NCI-H2196 treated with DMSO at 0.1 percent for 48 hours (cell line): ENCODE data around the gene EIF1AD.
"Not testable (repeated sequence)": the region's sequence is repeated elsewhere in the genome, so short reads cannot be mapped to it uniquely, and the experiment has no call there.

Experiments
- DNase-seq: peaks from one replicate; lab custom pipeline; 2025; ENCODE audit not compliant: unreplicated experiment; lab: John Stamatoyannopoulos, UW

Gene EIF1AD

DNA sequence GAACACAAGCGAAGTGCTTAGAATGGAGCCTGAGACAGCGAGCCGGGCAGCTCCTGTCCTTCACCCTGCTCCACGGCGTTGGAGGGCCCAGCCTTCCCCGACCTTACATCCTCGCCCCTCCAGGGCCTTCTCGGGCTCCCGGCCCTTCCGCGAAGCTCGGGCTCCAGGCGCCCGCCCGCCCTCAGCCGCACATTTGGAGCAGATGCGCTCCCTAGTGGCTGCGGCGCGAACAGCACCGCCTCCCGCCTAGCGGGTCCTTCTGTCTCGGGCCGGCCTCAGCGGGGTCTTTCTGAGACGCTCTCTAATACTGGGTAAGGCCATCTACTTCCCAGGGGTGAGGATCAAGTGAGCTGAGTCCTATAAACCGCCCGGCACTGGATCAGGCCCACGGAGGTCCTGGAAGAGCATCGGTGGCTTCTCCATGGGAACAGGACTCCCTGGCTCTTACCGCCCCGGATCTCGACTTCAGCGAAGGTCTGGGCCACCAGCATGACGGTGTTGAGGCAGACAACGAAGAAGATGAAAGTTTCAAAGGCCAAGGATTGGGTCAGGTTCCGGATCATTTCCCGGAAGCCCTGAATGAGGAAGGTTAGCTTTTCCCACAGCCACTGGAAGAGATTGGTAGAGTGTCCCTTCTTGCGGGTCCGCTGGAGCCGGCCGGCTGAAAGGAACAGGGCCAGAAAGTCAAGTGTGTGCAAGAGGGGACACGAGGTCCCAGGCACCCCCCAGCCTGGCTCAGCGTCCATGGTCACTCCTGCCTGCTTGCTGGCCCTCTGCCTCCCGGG is 20.6 kb upstream of the EIF1AD start:
- DNase-seq = peak; percentile 31

DNA sequence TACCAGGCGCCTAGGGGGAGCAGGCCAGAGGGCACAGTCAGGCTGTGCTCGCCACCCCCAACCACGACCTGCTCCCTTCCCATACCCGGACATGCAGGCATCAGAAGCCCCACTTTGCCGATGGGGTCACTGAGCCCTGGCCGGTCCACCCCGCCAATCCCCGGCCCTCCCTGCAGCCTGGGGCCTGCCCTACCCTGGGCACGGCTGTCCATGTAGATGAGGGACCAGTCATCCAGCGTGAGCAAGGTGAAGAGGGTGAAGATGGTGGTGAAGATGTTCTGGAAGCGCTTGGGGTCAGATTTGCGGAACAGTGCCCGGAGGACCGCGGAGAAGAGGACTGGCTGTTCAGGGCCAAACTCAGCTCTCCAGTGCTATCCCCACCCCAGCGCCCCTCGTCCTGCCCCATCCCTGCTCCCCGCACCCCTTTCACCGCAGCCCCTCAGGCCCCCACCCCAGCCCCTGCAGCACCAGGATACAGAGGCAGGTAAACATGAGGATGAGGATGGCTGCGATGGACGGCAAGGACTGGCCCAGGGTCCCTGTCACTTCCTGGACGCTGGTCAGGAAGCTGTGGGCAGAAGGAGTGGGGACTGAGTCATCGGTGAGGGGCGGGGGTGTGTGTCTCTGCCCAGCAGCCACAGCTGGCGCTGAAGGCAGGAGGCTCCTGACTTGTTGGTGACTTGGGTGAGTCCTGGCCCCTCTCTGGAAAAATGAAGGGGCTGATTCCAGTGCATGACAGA is 18.8 kb upstream of the EIF1AD start:
- DNase-seq = no peak

DNA sequence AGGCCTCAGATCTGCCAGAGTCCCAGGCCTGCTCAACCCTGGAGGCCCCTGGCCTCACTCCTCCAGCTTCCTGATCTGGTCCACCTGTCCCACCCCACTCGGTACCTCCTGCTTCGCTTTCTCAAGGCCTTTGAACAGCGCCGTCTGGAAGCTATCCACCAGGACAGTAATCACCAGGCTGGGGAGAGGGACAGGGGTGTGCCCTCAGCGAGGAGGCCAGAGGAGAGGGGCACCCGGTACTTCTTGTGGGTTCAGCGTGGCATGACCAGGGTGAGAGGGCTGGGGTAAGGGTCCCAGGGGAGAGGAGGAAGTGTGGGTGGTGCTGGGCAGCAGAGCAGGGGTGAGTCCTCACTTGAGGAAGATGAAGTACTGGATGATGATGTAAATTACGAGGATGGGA is 18.3 kb upstream of the EIF1AD start:
- no peak for DNase-seq

DNA sequence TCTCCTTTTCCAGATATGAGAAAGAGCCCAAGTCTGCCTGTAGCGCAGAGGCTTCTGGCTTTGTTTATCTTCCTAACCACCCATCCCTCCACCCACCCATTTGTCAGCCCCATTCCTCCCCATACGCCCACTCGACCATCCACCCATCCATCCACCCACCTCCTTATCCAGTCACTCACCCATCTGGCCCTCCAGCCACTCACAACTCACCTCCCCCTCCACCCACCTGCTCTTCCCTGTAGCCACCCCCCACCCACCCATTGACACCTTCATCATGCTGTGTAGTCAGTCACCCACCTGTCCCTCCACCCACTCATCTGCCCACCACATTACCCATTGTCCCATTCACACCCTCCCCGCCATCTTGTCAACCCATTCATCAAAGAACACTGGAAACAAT is 15.4 kb upstream of the EIF1AD start:
- no peak for DNase-seq

DNA sequence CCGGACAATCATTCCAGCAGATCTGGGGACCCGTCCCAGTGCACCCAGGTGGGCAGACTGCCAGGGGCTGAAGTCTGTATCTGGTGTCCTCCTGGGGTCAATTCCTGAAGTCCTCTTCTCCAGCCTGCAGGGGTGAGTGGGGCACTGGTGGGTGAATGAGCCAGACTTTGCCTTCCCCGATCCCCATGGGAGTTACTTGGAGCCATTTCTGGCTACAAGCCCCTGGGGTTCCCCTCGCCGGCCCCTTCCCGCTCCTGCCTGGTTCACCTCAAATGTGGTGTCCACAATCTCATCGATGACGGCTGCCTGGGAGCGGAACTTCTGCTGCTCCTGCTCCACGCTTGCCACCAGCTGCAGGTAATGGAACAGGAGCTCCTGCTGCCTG is 14.8 kb upstream of the EIF1AD start:
- no peak for DNase-seq

DNA sequence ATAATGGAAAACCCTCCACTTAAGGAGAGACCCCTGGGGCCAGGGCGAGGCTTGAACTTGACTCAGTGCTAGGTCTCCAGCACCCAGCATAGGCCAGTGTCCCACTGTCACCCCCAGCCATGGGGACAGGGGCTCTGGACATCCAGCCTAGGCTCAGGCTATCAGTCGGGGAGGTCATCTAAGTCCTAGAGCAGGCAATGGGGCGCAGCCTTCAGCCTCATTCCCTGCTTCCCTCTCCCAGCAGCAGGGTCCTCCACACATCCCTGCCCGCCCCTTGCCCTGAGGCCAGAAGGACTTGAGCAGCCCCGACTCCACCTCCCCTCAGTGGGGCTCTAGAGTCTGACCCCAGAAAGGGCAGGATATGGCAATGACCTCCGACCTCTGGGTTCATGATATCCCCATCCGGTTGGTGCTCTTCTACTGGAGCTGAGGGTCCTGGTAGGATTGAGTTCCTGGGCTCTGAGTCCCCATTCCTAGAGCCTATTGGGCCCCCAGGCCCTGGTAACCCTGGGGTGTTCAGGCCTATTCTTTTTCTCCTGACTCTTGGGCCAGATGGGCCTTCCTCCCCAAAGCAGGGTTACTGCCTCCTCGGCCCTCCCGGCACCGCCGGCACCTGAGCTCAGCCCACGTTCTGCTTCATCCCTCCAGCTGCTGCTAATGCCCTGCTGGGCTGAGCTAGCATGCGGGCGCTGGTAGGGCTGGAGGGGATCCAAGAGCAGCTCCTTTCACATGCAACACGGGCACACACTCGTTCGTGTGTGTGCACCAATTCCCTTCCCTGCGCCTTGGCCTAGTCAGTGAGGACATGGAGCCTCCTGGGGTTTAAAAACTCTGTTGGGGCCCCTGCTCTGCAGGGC is 14.2 kb upstream of the EIF1AD start:
- no peak for DNase-seq

DNA sequence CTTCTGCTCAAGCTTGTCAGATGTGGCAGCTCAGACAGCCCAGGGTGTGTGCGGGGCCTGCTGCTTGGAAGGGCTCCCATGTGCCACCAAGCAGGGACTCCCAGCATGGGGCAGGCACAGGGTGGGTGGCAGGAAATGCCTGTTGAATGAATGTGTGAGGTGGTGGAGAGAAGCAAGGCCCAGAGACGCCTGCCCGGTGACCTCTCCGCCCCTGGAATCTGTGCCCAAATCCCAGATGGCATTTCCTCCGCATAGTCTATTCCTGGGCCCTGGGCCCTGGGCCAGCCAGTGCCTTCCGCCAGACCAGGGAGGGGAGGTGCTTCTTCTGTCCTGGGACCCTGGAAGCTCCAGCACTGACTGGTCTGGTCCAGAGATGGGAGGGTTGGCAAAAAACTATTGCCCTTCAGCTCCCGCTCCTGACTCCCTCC is 13.5 kb upstream of the EIF1AD start:
- no peak for DNase-seq

DNA sequence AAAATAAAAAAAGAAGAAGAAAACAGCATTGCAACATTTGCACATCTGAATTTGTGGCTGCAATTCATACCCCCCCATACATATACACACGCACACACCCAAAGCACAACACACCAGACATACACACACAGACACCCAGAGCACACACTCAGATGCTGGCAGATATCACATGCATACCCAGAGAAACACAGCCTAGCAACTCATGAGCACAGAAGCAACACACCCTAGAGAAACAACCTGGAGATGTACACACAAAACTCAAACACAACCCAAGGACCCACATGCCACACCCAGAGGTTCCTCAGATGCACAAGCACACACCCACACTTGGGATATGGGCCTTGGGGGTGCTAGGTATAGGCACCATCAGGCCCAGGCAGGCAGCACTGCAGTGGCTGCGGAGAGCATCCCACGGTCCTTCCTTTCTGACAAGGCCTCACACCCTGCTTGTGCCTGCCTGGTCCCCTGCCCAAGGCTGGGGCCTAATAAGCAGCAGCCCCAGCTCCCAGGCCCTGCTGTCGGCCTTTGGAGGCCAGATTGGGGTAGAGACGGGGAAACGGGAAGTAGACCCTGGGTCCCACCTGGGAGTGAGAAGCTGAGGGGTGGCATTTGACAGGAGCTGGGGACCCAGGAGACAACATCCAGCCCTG is 13.0 kb upstream of the EIF1AD start:
- no peak for DNase-seq

DNA sequence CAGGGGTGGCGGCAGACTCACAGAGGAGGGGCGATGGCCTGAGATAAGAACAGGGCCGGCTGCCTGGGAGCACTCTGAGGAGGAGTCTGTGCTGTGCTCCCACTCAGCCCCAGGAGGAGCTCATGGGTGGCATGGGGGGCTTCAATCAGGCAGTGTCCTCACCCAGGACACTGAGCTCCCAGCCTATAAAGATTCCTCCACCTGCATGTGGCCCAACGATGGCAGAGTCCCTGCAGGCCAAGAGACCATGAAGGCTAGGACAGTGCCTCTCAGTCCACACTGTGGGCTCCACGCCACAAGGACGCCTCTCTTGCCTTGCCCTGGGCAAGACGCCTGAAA is 11.8 kb upstream of the EIF1AD start:
- DNase-seq = no peak

DNA sequence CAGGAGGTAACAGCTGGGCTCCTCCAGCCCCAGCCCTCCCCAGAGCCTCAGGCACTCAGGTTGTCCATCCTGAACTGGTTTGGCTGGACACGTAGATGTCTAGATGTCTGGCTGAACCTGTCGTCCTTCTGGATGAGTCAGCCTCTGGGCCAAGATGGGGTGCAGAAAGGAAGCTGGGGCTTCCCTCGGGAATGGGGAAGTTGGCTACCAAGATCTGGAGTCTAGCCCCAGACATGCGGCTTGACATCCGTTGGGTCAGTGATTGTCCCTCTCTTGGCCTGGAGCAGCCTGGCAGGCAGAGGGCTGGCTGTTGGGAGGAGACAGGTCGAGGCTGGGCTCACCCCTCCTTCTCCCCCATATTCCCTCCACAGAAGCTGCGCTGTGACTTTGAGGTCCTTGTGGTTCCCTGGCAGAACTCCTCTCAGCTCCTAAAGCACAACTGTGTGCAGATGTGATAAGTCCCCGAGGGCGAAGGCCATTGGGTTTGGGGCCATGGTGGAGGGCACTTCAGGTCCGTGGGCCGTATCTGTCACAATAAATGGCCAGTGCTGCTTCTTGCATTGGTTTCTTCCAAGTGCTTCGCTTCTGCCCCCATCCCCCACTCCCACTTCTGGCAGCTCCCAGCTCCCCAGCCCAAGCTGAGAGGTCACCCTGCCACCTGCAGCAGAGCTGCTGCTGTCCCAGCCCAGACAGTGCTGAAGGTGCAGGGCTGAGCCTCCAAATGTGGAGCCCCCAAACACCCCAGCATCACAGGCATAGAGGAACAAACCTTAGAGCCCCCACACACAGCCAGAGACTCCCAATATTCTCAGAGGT is 11.2 kb upstream of the EIF1AD start:
- no peak for DNase-seq

DNA sequence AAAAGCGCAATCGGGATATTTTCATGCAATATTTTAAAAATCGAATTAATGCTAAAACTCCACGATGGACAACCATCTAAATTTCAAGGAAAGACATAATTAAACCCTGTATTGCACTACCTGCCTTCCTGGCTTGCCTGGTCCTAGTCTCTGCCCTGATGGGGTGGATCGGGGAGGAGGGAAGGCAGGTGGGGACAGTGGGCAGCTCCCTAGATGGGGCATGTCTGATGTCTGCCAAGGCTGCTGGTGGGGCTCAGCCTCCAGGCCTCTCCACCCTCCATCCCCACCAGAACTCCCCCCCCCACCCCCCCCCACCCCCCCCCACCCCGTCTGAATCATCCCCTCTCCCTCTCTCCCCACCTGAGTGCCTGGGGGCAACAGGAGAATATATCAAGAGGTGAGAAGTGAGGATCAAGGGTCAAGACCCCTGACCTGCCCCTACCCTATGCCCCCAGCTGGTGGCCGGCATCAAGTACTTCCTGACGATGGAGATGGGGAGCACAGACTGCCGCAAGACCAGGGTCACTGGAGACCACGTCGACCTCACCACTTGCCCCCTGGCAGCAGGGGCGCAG is 10.5 kb upstream of the EIF1AD start:
- no peak for DNase-seq

DNA sequence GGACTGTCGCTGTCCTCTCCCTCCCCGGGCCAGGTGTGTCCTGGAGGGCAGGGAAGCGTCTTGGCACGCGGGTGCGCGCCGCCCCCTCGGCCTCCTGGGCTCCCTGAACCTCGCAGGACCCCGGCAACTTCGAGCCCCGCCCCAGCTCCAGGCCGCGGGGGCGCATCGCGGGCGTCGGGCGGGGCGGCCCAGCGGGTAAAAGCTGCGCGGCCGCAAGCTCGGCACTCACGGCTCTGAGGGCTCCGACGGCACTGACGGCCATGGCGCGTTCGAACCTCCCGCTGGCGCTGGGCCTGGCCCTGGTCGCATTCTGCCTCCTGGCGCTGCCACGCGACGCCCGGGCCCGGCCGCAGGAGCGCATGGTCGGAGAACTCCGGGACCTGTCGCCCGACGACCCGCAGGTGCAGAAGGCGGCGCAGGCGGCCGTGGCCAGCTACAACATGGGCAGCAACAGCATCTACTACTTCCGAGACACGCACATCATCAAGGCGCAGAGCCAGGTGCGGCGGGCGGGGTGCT is 9.9 kb upstream of the EIF1AD start, which contains the start of gene CST6:
Gene CST6 (plus strand): TSS at position 224 of the 519 bp plus-strand sequence. CDS start 37 bp downstream, at position 261.
- DNase-seq = no peak

DNA sequence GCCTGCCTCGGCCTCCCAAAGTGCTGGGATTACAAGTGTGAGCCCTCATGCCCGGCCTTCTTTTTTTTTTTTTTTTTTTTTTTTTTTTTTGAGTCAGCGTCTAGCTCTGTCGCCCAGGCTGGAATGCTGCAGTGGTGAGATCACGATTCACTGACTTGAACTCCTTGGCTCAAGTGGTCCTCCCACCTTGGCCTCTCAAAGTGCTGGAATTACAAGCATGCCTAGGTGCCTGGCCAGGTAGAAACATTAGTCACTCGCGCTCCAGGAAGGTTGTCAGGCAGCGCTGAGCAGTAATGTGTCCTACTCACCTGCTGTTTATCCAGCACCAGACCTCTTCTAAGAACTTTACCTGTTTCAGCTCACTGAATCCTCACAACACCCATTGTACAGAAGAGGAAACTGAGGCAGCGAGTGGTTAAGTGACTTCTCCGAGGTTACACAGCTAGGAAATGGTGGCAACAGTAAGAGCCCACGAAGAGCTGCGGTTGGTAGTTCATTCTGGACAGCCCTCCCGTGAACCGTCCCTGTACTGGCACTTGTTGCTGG is 9.4 kb upstream of the EIF1AD start:
- no peak for DNase-seq

DNA sequence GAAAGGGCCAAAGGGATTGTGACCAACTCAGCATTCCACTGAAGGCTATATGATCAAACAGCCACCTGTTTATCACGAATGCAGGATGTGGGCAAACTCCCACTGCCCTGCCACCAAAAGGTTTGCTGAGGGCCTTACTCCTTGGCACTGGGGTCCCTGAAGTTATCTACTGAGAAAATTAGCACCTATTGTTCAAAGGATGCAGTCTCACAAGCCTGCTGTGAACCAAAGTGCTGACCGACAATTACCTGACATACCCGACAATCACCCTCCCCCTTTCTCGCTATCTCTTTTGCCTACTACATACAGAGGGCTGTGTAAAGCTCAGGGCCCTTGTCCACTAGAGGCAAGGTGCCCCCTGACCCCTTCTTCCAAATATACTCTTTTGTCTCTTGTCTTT is 8.1 kb upstream of the EIF1AD start:
- not testable (repeated sequence) for DNase-seq

DNA sequence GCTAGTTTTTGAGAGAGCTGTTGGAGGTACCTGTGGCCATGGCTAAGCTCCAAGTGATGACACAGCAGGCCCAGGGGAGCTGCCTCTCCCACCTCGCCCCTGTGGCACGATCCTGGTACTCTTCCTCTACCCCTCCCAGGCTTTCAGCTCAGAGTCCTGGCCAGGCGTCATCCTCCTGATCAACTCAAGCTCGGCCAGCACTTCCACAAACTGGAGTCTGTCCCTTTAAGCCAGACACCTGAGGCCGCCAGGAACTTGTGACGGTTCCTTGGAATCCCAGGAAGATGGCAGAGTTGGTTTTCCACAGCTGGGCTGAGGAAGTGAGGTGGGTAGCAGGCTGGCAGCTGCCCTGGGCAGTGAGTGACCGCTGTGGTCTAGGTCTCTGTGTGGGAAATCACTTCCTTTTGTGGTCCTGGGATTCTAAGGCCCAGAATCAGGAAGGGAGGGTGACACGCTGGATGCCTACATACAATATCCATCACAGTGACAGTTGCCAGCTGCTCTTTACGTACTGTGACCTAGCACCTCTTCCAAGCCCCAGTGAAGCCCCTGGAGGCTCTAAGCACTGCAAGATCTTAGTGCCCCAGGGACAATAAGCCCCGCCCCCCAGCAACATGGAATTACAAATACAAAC is 6.6 kb upstream of the EIF1AD start:
- DNase-seq = no peak

DNA sequence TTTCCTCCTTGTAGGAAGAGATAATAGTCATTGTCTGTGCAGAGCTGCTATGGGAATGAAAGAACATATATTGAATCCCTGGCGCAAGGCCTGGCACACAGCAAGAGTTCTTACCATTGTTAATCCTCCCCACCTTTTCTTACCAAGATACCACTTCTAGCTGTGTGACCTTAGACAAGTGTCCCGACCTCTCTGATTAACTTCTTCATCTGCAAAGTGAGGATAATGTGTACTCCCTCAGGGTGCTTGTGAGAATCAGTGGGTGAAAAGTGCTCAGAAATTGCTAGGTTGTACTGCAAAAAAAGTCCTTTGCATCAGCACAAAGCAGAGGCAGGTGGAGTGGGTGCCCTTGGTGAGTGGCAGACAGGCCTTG is 6.1 kb upstream of the EIF1AD start:
- no peak for DNase-seq

DNA sequence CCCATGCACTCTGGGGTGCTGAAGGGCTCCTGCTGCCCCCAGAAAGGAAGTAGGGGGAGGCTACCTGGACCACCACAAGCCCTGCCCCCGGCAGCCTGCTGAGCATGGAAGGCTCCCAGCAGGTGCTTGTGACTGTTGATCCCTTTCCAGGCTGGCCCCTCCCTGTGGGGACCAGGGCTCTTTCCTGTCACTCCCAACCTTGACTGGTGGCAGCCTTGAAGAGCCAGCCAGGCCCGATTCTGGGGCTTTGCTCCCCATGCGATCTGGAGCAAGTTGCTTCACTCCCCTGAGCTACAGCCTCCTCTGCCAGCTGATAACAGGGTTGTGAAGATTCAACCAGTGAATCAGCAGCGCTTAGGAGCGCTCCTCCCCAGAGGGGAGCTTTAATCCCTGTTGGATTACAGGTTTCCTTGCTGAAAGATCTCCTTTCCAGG is 5.3 kb upstream of the EIF1AD start:
- no peak for DNase-seq

DNA sequence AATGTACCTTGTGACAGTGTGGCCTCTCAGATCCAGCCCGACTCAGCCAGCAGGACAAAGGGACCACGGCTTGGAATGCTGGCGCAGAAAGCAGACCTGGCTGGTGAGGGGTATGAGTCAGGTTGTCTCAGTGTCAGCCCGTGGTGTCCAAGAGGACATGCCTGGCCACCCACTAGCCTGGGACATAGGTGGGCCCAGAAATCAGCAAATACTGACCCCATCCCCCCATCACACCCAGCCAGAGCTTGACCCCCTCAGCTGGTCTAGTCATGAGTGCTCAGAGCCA is 4.9 kb upstream of the EIF1AD start:
- no peak for DNase-seq
